ENCODE measurements around the gene LYRM2.

Gene LYRM2

GRCh38 chr6:89527634-89528033 is 110.9 kb downstream of the LYRM2 start:
- no peaks in the 10 kb centered on the region for H3K9me3 ChIP-seq (ENCODE audit: insufficient read depth, low read length)
- TF ChIP-seq CTCF (IDR thresholded peaks at IDR 0.05; ENCODE audit: insufficient read depth, low read length, poor library complexity, severe bottlenecking) = no peak
- TF ChIP-seq EZH2phosphoT487 (conservative IDR thresholded peaks at IDR 0.05; ENCODE audit: low read length) = no peak
- no peaks in the 10 kb centered on the region for H3K79me2 ChIP-seq (ENCODE audit: insufficient read depth, low read length)
- no peaks in the 10 kb centered on the region for H3K36me3 ChIP-seq (ENCODE audit: low read length)
- H3F3A ChIP-seq (ENCODE audit: insufficient read depth) = no peaks in the 10 kb centered on the region
- no peak overlapping the region for H3K4me3 ChIP-seq (ENCODE audit: insufficient read depth, low read length, poor library complexity, severe bottlenecking)
- no peak overlapping the region for H3K4me2 ChIP-seq (ENCODE audit: low read depth, low read length, poor library complexity, severe bottlenecking)
- H3K9ac ChIP-seq (ENCODE audit: low read length) = no peak overlapping the region
- H3K27ac ChIP-seq (ENCODE audit: low read depth, low read length) = no peak overlapping the region
- H2AFZ ChIP-seq (ENCODE audit: low read depth, low read length, severe bottlenecking) = no peak overlapping the region
- no peaks in the 10 kb centered on the region for H3K9me2 ChIP-seq (replicated peaks; ENCODE audit: insufficient read depth, low read length)
- no peaks in the 10 kb centered on the region for H4K20me1 ChIP-seq (ENCODE audit: low read depth, low read length)
- no peaks in the 10 kb centered on the region for H3K27me3 ChIP-seq (ENCODE audit: low read length)

GRCh38 chr6:89526563-89526869 is 112.0 kb downstream of the LYRM2 start:
- Histone ChIP-seq H3K9me3 (ENCODE audit: insufficient read depth, low read length) (no peaks in the 10 kb centered on the region), H3K36me3 (ENCODE audit: low read length) (no peaks in the 10 kb centered on the region), H3K4me2 (ENCODE audit: low read depth, low read length, poor library complexity, severe bottlenecking) (no peak overlapping the region), H3F3A (ENCODE audit: insufficient read depth) (no peaks in the 10 kb centered on the region), H4K20me1 (ENCODE audit: low read depth, low read length) (no peaks in the 10 kb centered on the region), H3K9ac (ENCODE audit: low read length) (no peak overlapping the region), H3K79me2 (ENCODE audit: insufficient read depth, low read length) (no peaks in the 10 kb centered on the region), H3K9me2 (replicated peaks; ENCODE audit: insufficient read depth, low read length) (no peaks in the 10 kb centered on the region), H3K27me3 (ENCODE audit: low read length) (no peaks in the 10 kb centered on the region), H2AFZ (ENCODE audit: low read depth, low read length, severe bottlenecking) (no peak overlapping the region), H3K27ac (ENCODE audit: low read depth, low read length) (no peak overlapping the region), H3K4me3 (ENCODE audit: insufficient read depth, low read length, poor library complexity, severe bottlenecking) (no peak overlapping the region)
- TF ChIP-seq CTCF (IDR thresholded peaks at IDR 0.05; ENCODE audit: insufficient read depth, low read length, poor library complexity, severe bottlenecking) (no peak), EZH2phosphoT487 (conservative IDR thresholded peaks at IDR 0.05; ENCODE audit: low read length) (no peak)

- no peak overlapping the region for H3K9ac ChIP-seq (ENCODE audit: low read length)
Measured at GRCh38 chr6:89525786-89526562, 112.6 kb downstream of the LYRM2 start.

More at GRCh38 chr6:89525786-89526562, 112.6 kb downstream of the LYRM2 start:
- Histone ChIP-seq H3K36me3 (ENCODE audit: low read length) (no peaks in the 10 kb centered on the region), H3K4me3 (ENCODE audit: insufficient read depth, low read length, poor library complexity, severe bottlenecking) (no peak overlapping the region), H3K27ac (ENCODE audit: low read depth, low read length) (no peak overlapping the region), H3K79me2 (ENCODE audit: insufficient read depth, low read length) (no peaks in the 10 kb centered on the region), H3F3A (ENCODE audit: insufficient read depth) (no peaks in the 10 kb centered on the region), H2AFZ (ENCODE audit: low read depth, low read length, severe bottlenecking) (no peak overlapping the region), H3K9me3 (ENCODE audit: insufficient read depth, low read length) (no peaks in the 10 kb centered on the region), H3K9me2 (replicated peaks; ENCODE audit: insufficient read depth, low read length) (no peaks in the 10 kb centered on the region), H3K4me2 (ENCODE audit: low read depth, low read length, poor library complexity, severe bottlenecking) (no peak overlapping the region), H3K27me3 (ENCODE audit: low read length) (no peaks in the 10 kb centered on the region), H4K20me1 (ENCODE audit: low read depth, low read length) (no peaks in the 10 kb centered on the region)
- TF ChIP-seq EZH2phosphoT487 (conservative IDR thresholded peaks at IDR 0.05; ENCODE audit: low read length) (no peak), CTCF (IDR thresholded peaks at IDR 0.05; ENCODE audit: insufficient read depth, low read length, poor library complexity, severe bottlenecking) (no peak)

Data from SU-DHL-6 (cell line).